MM.1S (cell line): Measurements from ENCODE around the gene RIPOR2.

Source experiments
- DNase-seq: peaks from one replicate; pipeline ENCODE4 v3.0.0-alpha.2; 2015
- H2AFZ ChIP-seq: fragments of 300-600 bp; sonication (generic); 2 replicates; pipeline ENCODE4 v1.6.0; 2016; ENCODE audit warnings: antibody characterized with exemption, low read length
- H3F3A ChIP-seq: fragments of 300-600 bp; sonication (generic); 2 replicates; pipeline ENCODE4 v1.6.1; 2016; ENCODE audit warnings: mild to moderate bottlenecking, antibody characterized with exemption, low read length, moderate library complexity, mixed read lengths; ENCODE audit not compliant: insufficient read depth
- H3K27ac ChIP-seq: fragments of 300-600 bp; sonication (generic); 2 replicates; pipeline ENCODE4 v1.5.1; 2016; ENCODE audit warnings: mild to moderate bottlenecking, low read length
- H3K27me3 ChIP-seq: fragments of 300-600 bp; sonication (generic); replicated peaks from 2 replicates; pipeline ENCODE4 v1.6.0; 2016; ENCODE audit warnings: low read length; ENCODE audit not compliant: insufficient read depth
- H3K36me3 ChIP-seq: fragments of 300-600 bp; sonication (generic); replicated peaks from 2 replicates; pipeline ENCODE4 v1.6.1; 2016; ENCODE audit warnings: mild to moderate bottlenecking, low read length, mixed read lengths; ENCODE audit not compliant: insufficient read depth
- H3K4me1 ChIP-seq: fragments of 300-600 bp; sonication (generic); 2 replicates; pipeline ENCODE4 v1.6.1; 2016; ENCODE audit warnings: low read length, mixed read lengths
- H3K4me2 ChIP-seq: fragments of 300-600 bp; sonication (generic); 2 replicates; pipeline ENCODE4 v1.6.0; 2016; ENCODE audit warnings: low read depth, low read length
- H3K4me3 ChIP-seq: fragments of 300-600 bp; sonication (generic); 2 replicates; pipeline ENCODE4 v1.5.1; 2016; ENCODE audit warnings: low read length, mixed read lengths
- H3K79me2 ChIP-seq: fragments of 300-600 bp; sonication (generic); 2 replicates; pipeline ENCODE4 v1.6.1; 2016; ENCODE audit warnings: mixed run types, low read length, mixed read lengths
- H3K9ac ChIP-seq: fragments of 300-600 bp; sonication (generic); 2 replicates; pipeline ENCODE4 v1.6.1; 2016; ENCODE audit warnings: low read length, mixed read lengths
- H3K9me2 ChIP-seq: fragments of 300-600 bp; sonication (generic); replicated peaks from 2 replicates; pipeline ENCODE4 v1.6.1; 2016; ENCODE audit warnings: mild to moderate bottlenecking, low read length, mixed read lengths; ENCODE audit not compliant: insufficient read depth
- H3K9me3 ChIP-seq: fragments of 300-600 bp; sonication (generic); replicated peaks from 2 replicates; pipeline ENCODE4 v1.6.1; 2016; ENCODE audit warnings: mild to moderate bottlenecking, low read length, mixed read lengths; ENCODE audit not compliant: insufficient read depth
- H4K20me1 ChIP-seq: fragments of 300-600 bp; sonication (generic); 2 replicates; pipeline ENCODE4 v1.6.1; 2016; ENCODE audit warnings: mild to moderate bottlenecking, low read length, moderate library complexity, mixed read lengths; ENCODE audit not compliant: insufficient read depth
- CTCF ChIP-seq: fragments of 300-600 bp; sonication (generic); IDR thresholded peaks from 2 replicates; pipeline ENCODE4 v1.5.1; 2016; ENCODE audit warnings: antibody characterized with exemption, low read length, mixed read lengths
- EZH2 ChIP-seq: fragments of 300-600 bp; sonication (generic); optimal IDR thresholded peaks from 2 replicates; pipeline ENCODE3; 2017; ENCODE audit warnings: low read depth, mild to moderate bottlenecking, antibody characterized with exemption, low read length, mixed read lengths
- EZH2phosphoT487 ChIP-seq: fragments of 300-600 bp; sonication (generic); IDR thresholded peaks from 2 replicates; pipeline ENCODE4 v1.6.1; 2018; ENCODE audit warnings: antibody characterized with exemption, low read length

RIPOR2 gene

GRCh38 chr6:24974182-24975171 is 38.7 kb upstream of the RIPOR2 start:
- H3K4me3 ChIP-seq = no peak overlapping the region
- no peak overlapping the region for H2AFZ ChIP-seq
- no peaks in the 10 kb centered on the region for H4K20me1 ChIP-seq
- no peaks in the 10 kb centered on the region for H3K36me3 ChIP-seq
- H3K79me2 ChIP-seq = no peaks in the 10 kb centered on the region
- TF ChIP-seq CTCF = no peak
- no peak for TF ChIP-seq EZH2phosphoT487
- no peak for TF ChIP-seq EZH2
- peaks cover 4% of the 10 kb centered on the region; the same call in 1 of the 2 replicates for H3K4me1 ChIP-seq
- H3K27me3 ChIP-seq = no peaks in the 10 kb centered on the region
- no peak for DNase-seq
- H3F3A ChIP-seq = no peaks in the 10 kb centered on the region
- H3K9me3 ChIP-seq = no peaks in the 10 kb centered on the region
- no peak overlapping the region for H3K27ac ChIP-seq
- no peak overlapping the region for H3K4me2 ChIP-seq
- H3K9me2 ChIP-seq = no peaks in the 10 kb centered on the region
- H3K9ac ChIP-seq = no peak overlapping the region

GRCh38 chr6:24972311-24972958 is 36.7 kb upstream of the RIPOR2 start:
- Histone ChIP-seq H3K9me3 (no peaks in the 10 kb centered on the region), H3K27me3 (no peaks in the 10 kb centered on the region), H4K20me1 (no peaks in the 10 kb centered on the region), H3K4me1 (peaks cover 4% of the 10 kb centered on the region; the same call in 1 of the 2 replicates), H3K36me3 (no peaks in the 10 kb centered on the region), H3F3A (no peaks in the 10 kb centered on the region), H3K27ac (no peak overlapping the region), H3K4me3 (no peak overlapping the region), H3K9me2 (no peaks in the 10 kb centered on the region), H2AFZ (no peak overlapping the region), H3K4me2 (no peak overlapping the region), H3K9ac (no peak overlapping the region), H3K79me2 (no peaks in the 10 kb centered on the region)
- TF ChIP-seq EZH2 = no peak
- TF ChIP-seq EZH2phosphoT487 = no peak
- TF ChIP-seq CTCF = no peak
- DNase-seq = no peak

- Histone ChIP-seq H3K27ac (no peak overlapping the region), H4K20me1 (no peaks in the 10 kb centered on the region), H3K4me1 (peaks cover 4% of the 10 kb centered on the region; the same call in 1 of the 2 replicates), H2AFZ (no peak overlapping the region), H3F3A (no peaks in the 10 kb centered on the region), H3K9ac (no peak overlapping the region), H3K9me3 (no peaks in the 10 kb centered on the region), H3K27me3 (no peaks in the 10 kb centered on the region), H3K79me2 (no peaks in the 10 kb centered on the region), H3K36me3 (no peaks in the 10 kb centered on the region), H3K9me2 (no peaks in the 10 kb centered on the region), H3K4me3 (no peak overlapping the region), H3K4me2 (no peak overlapping the region)
- TF ChIP-seq CTCF (no peak), EZH2 (no peak), EZH2phosphoT487 (no peak)
- DNase-seq = no peak
Observed at GRCh38 chr6:24971067-24971466, 35.3 kb upstream of the RIPOR2 start.
